Prostate gland (tissue), 1 donor: Measurements from ENCODE around the gene MTCL3.

Experiments used
- POLR2A ChIP-seq: fragments of 450-650 bp; IDR thresholded peaks from one replicate; pipeline ENCODE4 v1.6.1; 2016; ENCODE audit warnings: antibody characterized with exemption, mild to moderate bottlenecking
- POLR2AphosphoS5 ChIP-seq: sonication (generic); formaldehyde crosslinking; IDR thresholded peaks from one replicate; pipeline ENCODE4 v1.6.1; 2017; ENCODE audit warnings: antibody characterized with exemption

GRCh38 chr6:127477658-127478057, 41.5 kb downstream of the MTCL3 start:
- TF ChIP-seq POLR2A (no peak), POLR2AphosphoS5 (no peak)
